Measurements from ENCODE around the gene TMEM116.
"Not testable (repeated sequence)": the region's sequence is repeated elsewhere in the genome, so short reads cannot be mapped to it uniquely, and the experiment has no call there.

Gene TMEM116

DNA sequence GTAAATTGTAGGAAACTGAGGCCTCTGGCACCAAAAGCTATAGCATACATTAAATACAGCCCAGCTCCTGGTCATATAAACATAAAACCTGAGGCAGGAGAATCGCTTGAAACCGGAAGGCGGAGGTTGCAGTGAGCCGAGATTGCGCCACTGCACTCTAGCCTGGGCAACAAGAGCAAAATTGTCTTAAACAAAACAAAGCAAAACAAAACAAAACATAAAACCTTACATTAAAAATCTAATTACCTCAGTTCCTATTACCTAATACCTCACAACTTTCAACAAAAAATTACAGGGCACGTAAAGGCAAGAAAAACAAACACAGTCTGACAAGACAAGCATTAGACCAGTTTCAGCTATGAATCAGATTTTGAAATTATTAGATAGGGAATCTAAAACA lies 36.7 kb downstream of the TMEM116 start:
- DNase-seq (ENCODE audit: low read depth, low spot score), result no peak

DNA sequence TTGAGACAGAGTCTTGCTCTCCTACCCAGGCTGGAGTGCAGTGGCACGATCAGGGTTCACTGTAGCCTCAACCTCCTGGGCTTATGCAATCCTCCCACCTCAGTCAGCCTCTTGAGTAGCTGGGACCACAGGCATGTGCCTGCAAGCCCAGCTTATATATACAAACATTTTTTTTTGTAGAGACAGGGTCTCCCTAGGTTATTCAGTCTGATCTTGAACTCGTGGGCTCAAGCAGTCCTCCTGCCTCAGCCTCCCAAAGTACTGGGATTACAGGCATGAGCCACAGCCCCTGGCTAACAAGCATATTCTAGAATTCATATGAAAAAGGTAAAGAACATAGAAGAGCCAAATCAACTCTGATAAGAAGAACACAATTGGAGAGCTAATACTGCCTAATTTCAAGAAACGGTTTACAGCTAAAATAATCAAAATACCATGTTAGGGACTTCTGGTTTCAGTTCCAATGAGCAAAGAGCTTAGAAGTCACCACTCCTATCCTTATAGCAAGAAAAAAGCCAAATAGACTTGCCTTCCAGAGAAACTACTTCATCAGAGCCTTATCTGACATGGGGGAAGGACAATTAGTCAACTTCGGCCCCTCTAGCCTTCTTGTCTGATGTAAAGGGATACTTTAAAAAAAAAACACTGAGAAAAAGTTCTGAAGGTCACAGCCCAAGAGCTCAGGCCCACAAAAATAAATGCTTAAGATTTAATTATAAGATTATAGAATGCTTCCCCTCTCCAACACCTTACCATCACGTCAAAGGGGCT lies 37.6 kb downstream of the TMEM116 start:
- DNase-seq (ENCODE audit: low read depth, low spot score), result no peak

DNA sequence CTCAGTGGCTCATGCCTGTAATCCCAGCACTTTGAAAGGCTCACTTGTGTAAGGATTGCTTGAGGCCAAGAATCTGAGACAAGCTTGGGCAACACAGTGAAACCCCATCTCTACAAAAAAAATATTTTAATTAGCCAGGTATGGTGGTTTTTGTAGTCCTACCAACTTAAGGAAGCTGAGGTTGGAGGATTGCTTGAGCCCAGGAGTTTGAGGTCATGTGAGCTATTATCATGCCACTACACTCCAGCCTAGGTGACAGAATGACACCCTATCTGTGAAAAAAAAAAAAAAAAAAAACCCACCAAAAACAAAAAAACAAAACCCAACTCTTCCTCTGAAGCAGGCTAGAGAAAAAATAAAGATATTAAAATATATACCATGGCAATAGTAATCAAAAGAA lies 41.2 kb downstream of the TMEM116 start:
- DNase-seq (ENCODE audit: low read depth, low spot score), result no peak

DNA sequence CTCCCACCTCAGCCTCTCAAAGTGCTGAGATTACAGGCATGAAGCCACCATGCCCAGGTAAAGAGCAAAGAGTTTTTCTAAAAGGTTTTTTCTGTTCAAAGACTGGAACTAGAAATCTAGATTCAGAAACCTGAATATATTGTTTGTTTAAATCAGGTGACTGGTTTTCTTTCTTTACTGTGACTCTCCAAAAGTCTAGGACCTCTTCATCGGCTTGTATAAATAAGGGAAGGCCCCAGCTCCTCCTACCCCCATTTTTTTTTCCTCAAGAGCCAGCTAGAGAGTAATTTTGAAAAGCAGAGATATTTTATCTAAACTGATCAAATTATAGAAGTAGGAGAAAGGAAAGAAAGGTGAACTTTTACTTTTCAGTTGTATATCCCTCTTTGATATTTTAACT lies 48.0 kb downstream of the TMEM116 start:
- DNase-seq (ENCODE audit: low read depth, low spot score), result no peak

DNA sequence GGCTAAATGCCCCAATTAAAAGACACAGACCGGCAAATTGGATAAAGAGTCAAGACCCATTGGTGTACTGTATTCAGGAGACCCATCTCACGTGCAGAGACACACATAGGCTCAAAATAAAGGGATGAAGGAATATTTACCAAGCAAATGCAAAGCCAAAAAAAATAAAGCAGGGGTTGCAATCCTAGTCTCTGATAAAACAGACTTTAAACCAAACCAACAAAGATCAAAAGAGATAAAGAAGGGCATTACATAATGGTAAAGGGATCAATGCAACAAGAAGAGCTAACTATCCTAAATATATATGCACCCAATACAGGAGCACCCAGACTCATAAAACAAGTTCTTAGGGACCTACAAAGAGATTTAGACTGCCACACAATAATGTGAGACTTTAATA lies 53.4 kb downstream of the TMEM116 start:
- not testable (repeated sequence) for DNase-seq (ENCODE audit: low read depth, low spot score)

DNA sequence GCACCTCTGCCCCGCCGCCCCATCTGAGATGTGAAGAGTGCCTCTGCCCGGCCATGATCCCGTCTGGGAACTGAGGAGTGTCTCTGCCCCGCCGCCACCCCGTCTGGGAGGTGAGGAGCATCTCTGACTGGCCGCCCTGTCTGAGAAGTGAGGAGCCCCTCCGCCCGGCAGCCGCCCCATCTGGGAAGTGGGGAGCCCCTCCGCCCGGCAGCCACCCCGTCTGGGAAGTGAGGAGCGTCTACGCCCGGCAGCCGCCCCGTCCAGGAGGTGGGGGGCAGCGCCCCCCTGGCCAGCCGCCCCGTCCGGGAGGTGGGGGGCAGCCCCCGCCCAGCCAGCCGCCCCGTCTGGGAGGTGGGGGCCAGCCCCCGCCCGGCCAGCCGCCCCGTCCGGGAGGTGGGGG lies 55.7 kb downstream of the TMEM116 start:
- DNase-seq (ENCODE audit: low read depth, low spot score), result not testable (repeated sequence)

DNA sequence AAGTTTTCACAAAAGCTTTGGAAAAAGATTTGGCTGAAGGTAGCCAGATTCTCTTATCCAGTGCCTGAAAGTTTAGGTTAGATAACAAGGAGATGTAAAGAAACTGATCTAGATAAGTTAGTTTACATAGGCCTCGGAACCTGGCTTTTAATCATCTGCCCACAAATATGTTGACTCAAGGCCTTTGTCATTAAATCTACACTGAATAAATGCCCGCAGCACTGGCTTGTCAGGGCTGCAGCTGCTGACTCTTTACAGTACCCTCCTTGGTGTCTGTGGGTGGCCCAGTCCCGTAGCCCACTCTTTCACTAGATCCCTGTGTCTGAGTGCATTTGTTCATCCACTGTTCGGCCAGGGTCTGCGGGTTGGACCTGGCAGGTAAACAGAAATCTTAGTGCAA lies 58.0 kb downstream of the TMEM116 start:
- DNase-seq (ENCODE audit: low read depth, low spot score), result no peak

DNA sequence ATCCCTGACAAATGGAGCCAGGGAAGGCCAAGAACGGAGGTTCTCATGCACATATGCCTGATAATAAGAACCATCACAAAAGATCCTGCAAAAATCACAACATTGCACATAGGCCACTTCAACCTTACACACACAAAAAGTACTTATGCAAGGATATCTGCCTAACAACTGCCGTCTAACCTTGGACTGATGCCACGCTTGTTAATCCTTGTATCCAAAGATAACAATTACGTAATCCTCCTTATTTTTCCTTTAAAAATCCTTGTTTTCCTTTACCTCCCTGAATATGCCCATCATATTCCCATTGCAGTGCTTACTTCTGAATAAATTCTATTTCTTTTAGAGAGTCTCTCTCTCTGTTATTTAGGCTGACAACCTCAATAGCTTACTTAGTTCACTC lies 59.5 kb downstream of the TMEM116 start:
- DNase-seq (ENCODE audit: low read depth, low spot score), result no peak

DNA sequence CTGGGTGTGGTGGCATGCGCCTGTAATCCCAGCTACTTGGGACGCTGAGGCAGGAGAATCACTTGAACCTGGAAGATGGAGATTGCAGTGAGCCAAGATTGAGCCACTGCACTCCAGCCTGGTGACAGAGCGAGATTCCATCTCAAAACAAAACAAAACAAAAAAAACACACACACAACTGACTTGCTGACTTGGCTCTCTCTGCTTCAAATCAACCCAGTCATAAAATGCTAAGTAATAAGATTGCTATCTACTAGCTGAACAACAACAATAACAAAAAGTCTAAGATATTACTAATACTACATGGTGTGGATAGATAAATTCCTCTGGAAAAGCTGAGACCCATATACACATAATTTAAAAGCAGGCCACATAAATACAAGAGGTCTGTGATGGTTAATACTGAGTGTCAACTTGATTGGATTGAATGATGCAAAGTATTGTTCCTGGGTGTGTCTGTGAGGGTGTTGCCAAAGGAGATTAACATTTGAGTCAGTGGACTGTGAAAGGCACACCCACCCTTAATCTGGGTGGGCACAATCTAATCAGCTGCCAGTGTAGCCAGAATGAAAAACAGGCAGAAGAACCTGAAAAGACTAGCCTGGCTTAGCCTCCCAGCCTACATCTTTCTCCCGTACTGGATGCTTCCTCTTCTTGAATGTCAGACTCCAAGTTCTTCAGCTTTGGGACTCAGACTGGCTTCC lies 60.7 kb downstream of the TMEM116 start:
- DNase-seq (ENCODE audit: low read depth, low spot score), result not testable (repeated sequence)

DNA sequence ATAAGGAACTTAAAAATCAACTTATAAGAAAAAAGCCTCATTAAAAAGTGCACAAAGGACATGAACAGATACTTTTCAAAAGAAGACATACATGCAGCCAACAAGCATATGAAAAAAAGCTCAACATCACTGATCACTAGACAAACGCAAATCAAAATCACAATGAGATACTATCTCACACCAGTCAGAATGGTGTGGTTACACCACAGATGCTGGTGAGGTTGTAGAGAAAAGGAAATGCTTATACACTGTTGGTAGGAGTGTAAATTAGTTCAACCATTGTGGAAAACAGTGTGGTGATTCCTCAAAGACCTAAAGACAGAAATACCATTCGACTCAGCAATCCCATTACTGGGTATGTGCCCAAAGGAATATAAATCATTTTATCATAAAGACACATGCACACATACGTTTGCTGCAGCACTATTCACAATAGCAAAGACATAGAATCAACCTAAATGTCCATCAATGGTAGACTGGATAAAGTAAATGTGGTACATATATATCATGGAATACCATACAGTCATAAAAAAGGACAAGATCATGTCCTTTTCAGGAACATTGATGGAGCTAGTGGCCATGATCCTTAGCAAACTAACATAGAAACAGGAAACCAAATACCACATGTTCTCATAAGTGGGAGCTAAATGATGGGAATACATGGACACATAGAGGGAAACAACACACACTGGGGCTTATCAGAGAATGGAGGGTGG lies 61.8 kb downstream of the TMEM116 start:
- not testable (repeated sequence) for DNase-seq (ENCODE audit: low read depth, low spot score)

DNA sequence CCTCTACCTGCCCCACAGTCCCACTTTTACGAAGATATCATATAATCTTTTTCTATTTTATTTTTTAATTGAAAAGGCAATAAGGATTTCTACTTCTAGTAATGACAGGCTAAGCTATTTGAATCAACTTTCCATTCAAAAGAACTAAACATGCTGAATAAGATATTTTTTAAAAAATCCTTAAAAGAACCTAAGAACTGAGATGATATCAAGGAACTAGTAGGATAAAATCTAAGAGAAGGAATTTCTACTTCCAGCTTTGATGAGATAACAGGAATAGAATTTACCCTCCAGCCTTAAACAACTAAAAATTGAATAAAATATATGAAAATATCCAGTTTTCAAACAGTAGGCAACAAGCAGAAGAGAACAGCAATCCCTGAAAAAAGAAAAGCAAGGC lies 69.0 kb downstream of the TMEM116 start:
- DNase-seq (ENCODE audit: low read depth, low spot score), result no peak

DNA sequence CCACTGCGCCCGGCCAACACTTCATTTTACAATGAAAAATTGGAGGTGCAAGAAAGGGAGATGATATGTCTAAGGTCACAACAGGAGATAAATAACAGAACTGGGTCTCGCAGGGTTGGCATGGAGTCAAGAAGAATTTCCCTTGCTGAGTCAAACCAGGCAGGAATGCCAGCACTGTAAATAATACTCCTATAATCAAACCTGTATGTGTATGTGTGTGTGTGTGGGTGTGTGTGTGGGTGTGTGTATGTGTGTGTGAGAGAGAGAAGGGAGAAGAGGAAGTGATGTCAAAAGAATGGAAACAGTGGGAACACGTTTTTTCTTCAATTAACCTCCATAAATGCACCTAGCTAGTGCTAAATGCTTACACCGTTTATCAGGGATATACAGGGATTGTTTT lies 70.4 kb downstream of the TMEM116 start:
- no peak for DNase-seq (ENCODE audit: low read depth, low spot score)

DNA sequence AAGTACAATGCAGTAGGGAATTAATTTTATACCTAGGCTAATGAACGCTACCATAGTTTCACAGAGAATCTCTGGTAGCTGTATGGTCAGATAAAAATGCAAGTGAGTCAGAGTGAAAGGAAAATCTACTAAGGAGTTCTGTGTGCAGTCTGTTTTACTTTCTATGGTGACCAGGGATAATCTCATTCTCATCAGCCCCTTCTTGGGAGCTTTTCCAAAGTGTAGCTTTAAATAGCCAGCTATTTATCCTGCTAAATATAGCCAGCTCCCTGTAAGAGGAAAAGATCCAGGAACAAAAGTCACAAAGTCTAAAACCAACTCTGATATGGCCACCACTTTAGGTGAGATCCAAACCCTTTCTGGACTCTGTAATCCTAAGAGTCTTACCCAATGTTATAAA lies 75.5 kb downstream of the TMEM116 start:
- DNase-seq (ENCODE audit: low read depth, low spot score), result no peak

DNA sequence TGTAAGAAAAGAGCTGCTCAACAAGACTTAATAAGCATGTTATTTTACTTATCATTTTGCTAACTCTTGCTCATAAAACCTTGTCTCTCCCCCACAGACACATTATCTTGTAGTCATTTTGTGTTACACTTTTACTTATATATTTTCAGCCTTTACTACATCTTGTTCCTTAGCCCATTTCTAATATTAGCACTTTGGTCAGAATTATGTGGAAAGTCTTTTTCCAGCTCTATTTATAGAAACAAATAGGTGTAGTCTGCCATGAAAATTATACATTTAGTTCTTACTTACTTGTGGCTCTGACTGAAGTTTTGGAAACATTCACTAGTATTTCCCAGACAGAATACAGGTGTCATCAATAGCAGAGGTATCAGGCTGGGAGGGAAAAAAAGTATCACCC lies 76.1 kb downstream of the TMEM116 start:
- DNase-seq (ENCODE audit: low read depth, low spot score), result no peak

DNA sequence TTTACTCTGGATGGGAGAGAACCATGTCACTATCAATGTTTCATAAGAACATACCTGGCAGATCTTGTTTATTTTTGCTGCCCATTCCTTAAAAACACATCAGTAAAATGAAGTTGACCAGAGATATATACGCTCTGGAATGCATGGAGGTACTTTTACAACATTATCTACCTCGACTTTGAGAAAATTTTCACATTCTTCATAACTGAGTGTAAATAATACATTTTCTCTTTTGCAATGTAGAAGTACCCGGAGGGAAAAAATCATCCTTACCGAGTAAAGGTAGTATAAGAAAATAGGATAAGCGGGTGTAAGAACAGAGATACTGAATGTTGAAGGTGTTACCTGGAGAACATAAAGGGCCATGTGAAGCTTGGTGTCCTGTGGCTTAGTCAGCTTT lies 80.7 kb downstream of the TMEM116 start:
- DNase-seq (ENCODE audit: low read depth, low spot score), result no peak

DNA sequence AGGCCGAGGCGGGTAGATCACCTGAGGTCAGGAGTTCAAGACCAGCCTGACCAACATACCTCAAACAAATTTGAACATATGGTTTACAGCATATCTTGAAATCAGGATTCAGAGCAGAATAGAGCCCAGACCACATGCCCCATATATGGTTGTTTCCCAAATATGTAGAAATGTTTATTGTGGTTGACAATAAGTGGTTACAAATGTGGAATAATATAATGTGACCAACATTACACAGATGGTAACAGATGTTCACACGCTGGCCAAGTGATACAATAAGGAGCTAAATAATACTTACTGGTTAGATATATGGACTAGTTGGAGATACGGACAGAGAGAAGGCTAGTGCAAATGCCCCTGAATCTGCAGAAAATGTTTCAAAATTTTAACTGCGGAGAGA lies 85.6 kb downstream of the TMEM116 start:
- DNase-seq (ENCODE audit: low read depth, low spot score), result no peak

DNA sequence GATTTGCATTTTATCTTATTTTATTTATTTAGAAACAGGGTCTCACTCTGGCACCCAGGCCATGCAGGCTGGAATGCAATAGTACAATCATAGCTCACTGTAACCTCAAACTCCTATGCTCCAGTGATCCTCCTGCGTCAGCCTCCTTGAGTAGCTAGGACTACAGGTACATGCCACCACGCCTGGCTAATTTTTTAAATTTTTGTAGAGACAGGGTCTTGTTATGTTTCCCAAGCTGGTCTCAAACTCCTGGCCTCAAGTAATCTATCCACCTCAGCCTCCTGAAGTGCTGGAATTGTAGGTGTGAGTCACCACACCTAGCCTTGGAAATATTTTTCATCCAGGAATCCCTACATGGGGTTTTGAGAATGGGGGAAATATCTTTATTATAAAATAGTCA lies 86.3 kb downstream of the TMEM116 start:
- no peak for DNase-seq (ENCODE audit: low read depth, low spot score)

DNA sequence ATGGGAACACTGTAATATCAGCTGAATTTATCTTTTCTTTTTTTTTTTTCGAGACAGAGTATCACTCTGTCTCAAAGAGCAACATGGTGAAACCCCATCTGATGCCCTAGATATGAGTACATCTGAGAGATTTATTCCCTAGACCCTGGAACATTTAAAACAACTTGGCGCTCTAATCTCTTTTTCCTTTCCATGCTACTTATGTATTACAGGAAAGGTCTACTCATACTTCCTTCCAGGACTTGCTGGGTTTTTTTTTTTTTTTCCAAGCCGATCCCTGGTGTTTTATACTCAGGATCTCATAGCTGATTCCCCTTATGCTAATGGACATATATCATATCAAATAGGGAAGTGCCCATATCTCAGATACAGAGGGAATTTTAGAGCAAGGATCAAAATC lies 87.8 kb downstream of the TMEM116 start:
- no peak for DNase-seq (ENCODE audit: low read depth, low spot score)

DNA sequence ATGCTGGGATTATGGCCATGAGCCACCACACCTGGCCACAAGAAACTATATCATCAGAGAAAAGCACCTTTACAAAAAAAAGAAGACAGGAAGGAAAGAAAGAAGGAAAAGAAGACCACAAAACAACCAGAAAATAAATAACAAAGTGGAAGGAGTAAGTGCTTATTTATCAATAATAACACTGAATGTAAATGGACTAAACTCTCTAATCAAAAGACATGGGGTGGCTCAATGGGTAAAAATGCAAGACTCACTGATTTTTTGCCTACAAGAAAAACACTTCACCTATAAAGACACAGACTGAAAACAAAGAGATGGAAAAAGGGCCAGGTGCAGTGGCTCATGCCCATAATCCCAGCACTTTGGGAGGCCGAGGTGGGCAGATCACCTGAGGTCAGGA lies 105.2 kb downstream of the TMEM116 start:
- DNase-seq (ENCODE audit: low read depth, low spot score), result no peak

DNA sequence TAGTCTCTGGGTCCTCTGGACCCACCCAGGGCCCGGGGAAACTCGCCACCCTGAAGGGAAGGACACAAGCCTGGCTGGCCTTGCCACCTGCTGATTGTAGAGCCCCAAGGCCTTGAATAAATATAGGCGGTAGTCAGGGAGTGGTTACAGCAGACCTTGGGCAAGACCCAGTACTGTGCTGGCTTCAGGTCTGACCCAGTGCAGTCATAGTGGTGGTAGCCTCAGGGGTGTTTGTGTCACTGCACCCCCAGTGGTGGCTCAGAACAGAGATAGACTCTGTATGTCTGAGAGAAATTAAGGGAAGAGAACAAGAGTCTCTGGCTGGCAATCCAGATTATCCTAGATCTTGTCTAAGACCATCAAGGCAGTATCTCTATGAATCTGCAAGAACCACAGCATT lies 107.5 kb downstream of the TMEM116 start:
- DNase-seq (ENCODE audit: low read depth, low spot score), result no peak

DNA sequence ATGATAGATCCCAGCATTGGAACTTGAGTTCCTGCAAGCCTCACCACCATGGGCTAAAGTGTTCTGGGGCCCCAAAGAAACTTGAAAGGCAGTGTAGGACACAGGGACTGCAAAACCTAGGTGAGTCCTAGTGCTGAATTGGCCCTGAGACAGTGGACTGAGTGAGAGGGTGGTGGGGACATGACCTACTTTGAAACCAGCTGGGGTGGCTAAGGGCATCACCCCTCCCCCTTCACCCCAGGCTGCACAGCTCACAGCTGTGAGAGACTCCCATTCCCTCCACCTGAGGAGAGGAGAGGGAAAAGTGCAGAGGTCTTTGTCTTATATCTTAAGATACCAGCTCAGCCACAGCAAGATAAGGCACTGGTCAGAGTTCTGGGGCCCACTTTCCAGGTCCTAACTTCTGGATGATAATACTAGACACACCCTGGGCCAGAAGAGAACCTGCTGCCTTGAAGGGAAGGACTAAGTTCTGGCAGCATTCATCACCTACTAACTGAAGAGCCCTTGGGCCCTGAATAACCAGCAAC lies 108.5 kb downstream of the TMEM116 start:
- no peak for DNase-seq (ENCODE audit: low read depth, low spot score)

DNA sequence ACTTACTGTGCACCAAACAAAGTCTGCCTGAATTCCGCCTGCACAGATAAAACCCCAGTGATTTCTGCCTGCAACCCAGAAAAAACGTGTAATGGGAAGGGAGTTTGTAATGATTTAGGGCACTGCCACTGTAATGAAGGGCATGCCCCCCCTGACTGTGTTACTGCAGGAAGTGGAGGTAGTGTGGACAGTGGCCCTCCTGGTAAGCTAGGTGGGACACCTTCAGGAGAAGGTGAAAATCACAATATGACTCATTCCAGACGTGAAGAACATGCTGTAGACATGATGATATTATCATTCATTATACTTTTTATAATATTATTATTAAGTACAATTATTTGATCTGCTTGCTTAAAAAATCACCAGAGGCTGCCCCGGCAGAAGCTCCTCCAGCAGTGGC lies 111.8 kb downstream of the TMEM116 start:
- DNase-seq (ENCODE audit: low read depth, low spot score), result no peak

DNA sequence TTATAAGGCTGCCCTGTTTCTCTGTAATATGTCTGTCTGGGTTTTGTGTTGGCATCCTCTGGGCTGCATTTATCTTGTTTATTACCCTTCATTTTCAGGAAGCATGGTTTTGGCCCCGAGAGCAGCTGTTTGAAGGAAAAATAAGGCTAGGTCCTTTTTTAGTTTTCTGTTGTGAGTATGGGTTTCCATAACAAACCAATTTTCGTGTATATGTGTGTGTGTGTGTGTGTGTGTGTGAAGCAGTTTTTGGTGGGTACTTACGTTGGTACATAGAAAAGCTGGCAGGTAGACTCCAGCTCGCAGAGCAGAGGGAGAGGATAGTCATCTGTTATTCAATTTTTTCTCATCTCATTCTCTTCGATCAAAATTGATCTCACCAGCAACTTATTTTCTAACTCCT lies 118.4 kb downstream of the TMEM116 start:
- no peak for DNase-seq (ENCODE audit: low read depth, low spot score)
